DMS 273 (cell line): Measurements from ENCODE around the gene EIF4A2.
A peak's percentile ranks its signal among the peaks of the same experiment; 100 is the strongest.
"Not testable (repeated sequence)": the region's sequence is repeated elsewhere in the genome, so short reads cannot be mapped to it uniquely, and the experiment has no call there.

Experiments used
- DNase-seq: peaks from one replicate; lab custom pipeline; 2025; ENCODE audit not compliant: unreplicated experiment; lab: John Stamatoyannopoulos, UW

Gene EIF4A2

GRCh38 chr3:186818516-186818915 lies 35.1 kb downstream of the EIF4A2 start:
- no peak for DNase-seq

GRCh38 chr3:186818956-186819355 lies 35.6 kb downstream of the EIF4A2 start:
- no peak for DNase-seq

GRCh38 chr3:186821429-186822387 lies 38.3 kb downstream of the EIF4A2 start:
- DNase-seq: peak; percentile 87

- not testable (repeated sequence) for DNase-seq
Measured at GRCh38 chr3:186822388-186822759, 39.0 kb downstream of the EIF4A2 start.

GRCh38 chr3:186823386-186823785 lies 40.0 kb downstream of the EIF4A2 start:
- DNase-seq: no peak

GRCh38 chr3:186824430-186825139 lies 41.2 kb downstream of the EIF4A2 start:
- peak; percentile 35 for DNase-seq

- peak; percentile 53 for DNase-seq
Measured at GRCh38 chr3:186825294-186825821, 42.0 kb downstream of the EIF4A2 start.

- DNase-seq: no peak
Measured at GRCh38 chr3:186825872-186826409, 42.6 kb downstream of the EIF4A2 start.

- peak; percentile 58 for DNase-seq
Measured at GRCh38 chr3:186826410-186826975, 43.1 kb downstream of the EIF4A2 start.

- peak; percentile 98 for DNase-seq
Measured at GRCh38 chr3:186826976-186827857, 43.8 kb downstream of the EIF4A2 start.

- peak; percentile 23 for DNase-seq
Measured at GRCh38 chr3:186828340-186828739, 45.0 kb downstream of the EIF4A2 start.

- DNase-seq: no peak
Measured at GRCh38 chr3:186831798-186832197, 48.4 kb downstream of the EIF4A2 start.

- no peak for DNase-seq
Measured at GRCh38 chr3:186832276-186832675, 48.9 kb downstream of the EIF4A2 start.
